ENCODE data around the gene GAS7. TPM values are rescaled to one million over a fixed set of nuclear protein-coding genes. Genes with fewer than 3 reads are reported as not detected.

Gene GAS7
- total and polyA plus RNA-seq, 9 donors: 7.1 to 48.0 (median 24.2) TPM

GRCh38 chr17:9886141-9886930 lies 312.1 kb downstream of the GAS7 start:
- Histone ChIP-seq H3K9me3 (no peaks in the 10 kb centered on the region), H3K27ac (no peak overlapping the region), H3K4me1 (ENCODE audit: insufficient read depth) (no peaks in the 10 kb centered on the region), H3K27me3 (no peaks in the 10 kb centered on the region), H3K4me3 (no peak overlapping the region), H3K36me3 (no peaks in the 10 kb centered on the region)
- DNase-seq: no peak
- TF ChIP-seq EP300 (IDR thresholded peaks at IDR 0.05) (no peak), CTCF (IDR thresholded peaks at IDR 0.05) (no peak), POLR2A (IDR thresholded peaks at IDR 0.05) (no peak)
- 85 to 92% (median 90%) methylated on average over 5 of the region's 5 CpGs for WGBS, 3 donors
- intact Hi-C loops (cut with DNase I): no loop called here

GRCh38 chr17:9883451-9883850 lies 315.0 kb downstream of the GAS7 start:
- H3K27ac ChIP-seq: no peak overlapping the region
- intact Hi-C loops (cut with DNase I): no loop called here
- H3K27me3 ChIP-seq: no peaks in the 10 kb centered on the region
- no peak overlapping the region for H3K4me3 ChIP-seq
- no peaks in the 10 kb centered on the region for H3K4me1 ChIP-seq (ENCODE audit: insufficient read depth)
- H3K36me3 ChIP-seq: no peaks in the 10 kb centered on the region
- H3K9me3 ChIP-seq: no peaks in the 10 kb centered on the region
- TF ChIP-seq POLR2A (IDR thresholded peaks at IDR 0.05) (no peak), CTCF (IDR thresholded peaks at IDR 0.05) (no peak), EP300 (IDR thresholded peaks at IDR 0.05) (no peak)
- no peak for DNase-seq

DNA sequence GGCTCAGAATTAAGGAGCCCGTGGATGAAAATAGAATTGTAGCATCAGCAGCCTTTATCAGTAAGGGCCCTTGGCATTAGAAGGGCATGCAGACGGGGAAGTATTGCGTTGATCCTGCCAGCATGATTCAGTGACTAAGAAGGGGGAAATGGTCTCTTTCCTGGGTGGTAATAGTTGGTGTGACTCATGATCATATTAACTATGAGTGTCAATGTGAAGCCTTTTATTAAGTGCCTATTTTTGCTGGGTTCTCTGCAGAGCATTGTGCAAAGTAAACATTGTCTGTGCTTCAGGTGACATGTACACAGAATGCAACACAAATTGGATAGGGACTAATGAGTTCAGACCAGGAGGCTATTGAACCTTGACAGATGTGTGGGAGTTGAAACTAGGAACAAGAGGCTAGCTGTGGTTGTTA lies 317.8 kb downstream of the GAS7 start:
- TF ChIP-seq EP300 (IDR thresholded peaks at IDR 0.05) (no peak), CTCF (IDR thresholded peaks at IDR 0.05) (no peak), POLR2A (IDR thresholded peaks at IDR 0.05) (no peak)
- H3K36me3 ChIP-seq: no peaks in the 10 kb centered on the region
- H3K27me3 ChIP-seq: no peaks in the 10 kb centered on the region
- no peak overlapping the region for H3K27ac ChIP-seq
- WGBS, 3 donors: 73 to 85% (median 75%) methylated on average over 3 of the region's 3 CpGs
- no peaks in the 10 kb centered on the region for H3K9me3 ChIP-seq
- DNase-seq: no peak
- H3K4me1 ChIP-seq (ENCODE audit: insufficient read depth): peaks cover 3% of the 10 kb centered on the region
- no peak overlapping the region for H3K4me3 ChIP-seq
- intact Hi-C loops (cut with DNase I): no loop called here

DNA sequence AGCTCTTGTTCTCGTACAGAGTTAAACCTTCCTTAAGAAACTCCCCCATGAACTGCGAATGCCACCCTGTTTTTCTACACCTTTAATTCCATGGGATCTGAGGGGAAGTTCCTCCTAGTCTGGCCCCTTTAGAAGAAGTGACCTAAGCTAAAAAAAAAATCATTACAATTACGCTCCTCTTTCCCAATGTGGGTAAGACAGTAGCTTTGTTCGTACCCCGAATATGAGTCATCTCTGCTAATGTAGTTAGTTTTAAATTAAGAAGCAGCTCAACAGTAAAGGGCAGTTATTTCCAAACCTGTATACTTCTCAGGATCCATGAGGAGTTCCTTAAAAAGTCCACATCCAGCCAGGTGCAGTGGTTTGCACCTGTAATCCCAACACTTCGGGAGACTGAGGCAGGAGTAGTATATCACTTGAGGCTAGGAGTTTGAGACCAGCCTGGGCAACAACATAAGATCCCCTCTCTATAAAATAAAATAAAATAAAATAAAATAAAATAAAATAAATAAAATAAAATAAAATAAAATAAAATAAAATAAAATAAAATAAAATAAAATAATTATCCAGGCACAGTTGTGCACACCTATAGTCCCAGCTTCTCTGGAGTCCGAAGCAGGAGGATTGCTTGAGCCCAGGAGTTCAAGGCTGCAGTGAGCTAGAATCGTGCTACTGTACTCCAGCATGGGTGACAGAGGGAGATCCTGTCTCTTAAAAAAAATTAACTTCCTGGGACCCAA lies 319.4 kb downstream of the GAS7 start:
- no peaks in the 10 kb centered on the region for H3K9me3 ChIP-seq
- H3K4me1 ChIP-seq (ENCODE audit: insufficient read depth): peaks cover 8% of the 10 kb centered on the region
- no peaks in the 10 kb centered on the region for H3K36me3 ChIP-seq
- 77 to 82% (median 81%) methylated on average over 8 of the region's 8 CpGs for WGBS, 3 donors
- TF ChIP-seq POLR2A (IDR thresholded peaks at IDR 0.05) (no peak), EP300 (IDR thresholded peaks at IDR 0.05) (no peak), CTCF (IDR thresholded peaks at IDR 0.05) (no peak)
- H3K27me3 ChIP-seq: no peaks in the 10 kb centered on the region
- no peak overlapping the region for H3K27ac ChIP-seq
- no peak overlapping the region for H3K4me3 ChIP-seq
- intact Hi-C loops (cut with DNase I): loop anchor here in 1 of 4 donors (10.0 kb wide), 1 partner anchor 104 kb away; no protein-coding TSS in a partner anchor
- no peak for DNase-seq
